SKM-1 treated with dmso at 0.1 percent for 144 hours (cell line): ENCODE measurements around the gene TRERF1.
"Not testable (repeated sequence)": the region's sequence is repeated elsewhere in the genome, so short reads cannot be mapped to it uniquely, and the experiment has no call there.

Source experiments
- DNase-seq: peaks from one replicate; lab custom pipeline; 2025; ENCODE audit not compliant: unreplicated experiment; lab: John Stamatoyannopoulos, UW

The TRERF1 gene

DNA sequence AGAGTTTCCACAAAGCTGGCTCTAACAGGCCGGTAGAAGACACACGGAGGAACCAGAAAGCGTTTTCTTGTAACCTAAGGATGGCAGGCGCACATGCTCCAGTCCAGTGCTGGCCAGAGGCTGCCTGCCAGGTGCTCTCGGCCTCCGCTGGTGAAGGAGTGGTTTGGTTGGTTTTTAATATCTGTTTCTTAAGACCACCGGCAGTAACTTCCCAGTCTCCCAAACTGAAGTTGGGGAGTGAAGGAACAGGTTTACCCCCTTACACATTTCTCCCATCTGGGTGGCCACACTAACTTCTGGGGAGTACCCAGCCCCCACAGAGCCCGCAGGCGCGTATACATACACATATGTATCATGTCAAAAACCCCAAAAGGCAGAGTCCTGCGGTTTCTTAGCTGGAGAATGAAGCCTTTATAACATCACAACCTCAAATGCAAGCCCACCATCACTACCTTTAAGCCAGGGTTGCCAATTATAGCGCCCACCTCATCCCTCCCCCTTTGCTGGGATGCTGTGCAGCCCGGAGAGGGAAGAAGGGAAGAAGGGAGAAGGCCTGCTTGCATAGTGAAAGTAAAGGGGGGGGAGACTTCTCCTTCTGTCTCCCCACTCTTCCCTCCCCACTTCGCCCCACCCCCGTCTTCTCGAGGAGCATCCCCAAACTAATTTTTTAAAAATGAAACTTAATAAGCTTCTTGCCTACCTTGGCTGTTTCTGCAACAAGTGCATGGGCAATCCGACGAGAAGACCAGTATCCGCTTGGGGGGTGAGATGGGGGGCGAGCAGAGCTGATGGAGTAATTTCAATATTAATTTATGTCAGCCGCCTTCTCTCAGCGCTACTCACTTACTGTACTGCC is 1.0 kb downstream of the TRERF1 start:
- DNase-seq: peak; percentile 24

DNA sequence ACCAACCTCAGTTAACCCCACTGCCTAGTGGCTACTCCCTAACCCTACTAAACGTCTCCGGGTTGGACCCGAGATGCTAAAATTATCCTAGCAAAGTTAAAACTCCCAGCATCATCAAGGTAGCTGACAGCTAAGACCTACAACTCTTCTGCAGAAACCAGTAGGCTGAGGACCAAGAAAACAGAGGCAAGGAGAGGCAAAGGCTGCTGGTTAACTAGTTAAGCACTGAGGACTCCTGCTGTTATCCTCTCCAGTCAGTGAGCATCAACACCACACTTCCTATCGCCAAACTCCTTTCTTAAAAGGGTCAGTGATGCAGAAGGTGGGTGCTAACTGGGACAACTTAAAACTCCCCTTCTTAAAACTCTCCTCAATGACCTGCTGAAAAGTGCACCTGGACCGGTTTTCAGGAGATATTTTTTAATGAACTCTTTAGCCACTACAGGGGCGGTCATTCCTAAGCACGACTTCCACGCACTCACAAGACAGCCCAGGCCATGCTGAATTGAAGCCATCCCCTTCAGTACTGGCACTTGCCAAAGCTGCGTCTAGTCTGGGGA is 1.7 kb downstream of the TRERF1 start:
- no peak for DNase-seq

DNA sequence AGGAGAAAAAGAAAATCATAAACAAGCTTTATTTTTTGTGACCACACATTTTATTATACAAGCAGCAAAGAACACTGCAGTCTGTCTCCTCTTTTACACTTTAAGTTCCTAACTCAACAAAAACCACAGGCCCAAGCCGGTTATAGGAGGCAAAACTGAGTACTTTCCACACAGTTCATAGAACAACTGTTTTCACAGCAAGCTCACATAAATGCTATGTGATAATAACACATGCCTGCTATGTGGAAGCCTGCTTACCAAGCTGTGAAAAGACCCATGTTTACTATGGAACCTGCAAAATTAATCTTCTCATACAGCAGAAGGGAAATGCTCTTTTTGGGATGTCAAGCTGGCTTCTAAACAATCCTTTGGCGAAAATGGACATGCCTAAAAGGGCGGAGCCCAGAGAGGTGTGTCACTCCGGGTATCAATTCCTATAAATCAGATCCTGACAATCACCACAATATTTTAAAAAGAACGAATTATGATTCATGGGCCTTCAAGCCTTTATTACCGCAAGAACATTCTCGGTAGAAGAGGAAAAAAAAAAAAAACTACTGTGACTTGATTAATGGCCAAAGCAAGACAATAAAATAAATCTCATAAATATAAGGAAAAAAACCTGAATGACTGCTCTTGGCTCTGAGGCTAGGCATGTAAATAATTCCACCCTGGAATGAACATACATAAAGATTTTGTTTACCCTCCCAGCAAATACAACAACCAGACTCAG is 2.6 kb downstream of the TRERF1 start:
- DNase-seq: no peak

DNA sequence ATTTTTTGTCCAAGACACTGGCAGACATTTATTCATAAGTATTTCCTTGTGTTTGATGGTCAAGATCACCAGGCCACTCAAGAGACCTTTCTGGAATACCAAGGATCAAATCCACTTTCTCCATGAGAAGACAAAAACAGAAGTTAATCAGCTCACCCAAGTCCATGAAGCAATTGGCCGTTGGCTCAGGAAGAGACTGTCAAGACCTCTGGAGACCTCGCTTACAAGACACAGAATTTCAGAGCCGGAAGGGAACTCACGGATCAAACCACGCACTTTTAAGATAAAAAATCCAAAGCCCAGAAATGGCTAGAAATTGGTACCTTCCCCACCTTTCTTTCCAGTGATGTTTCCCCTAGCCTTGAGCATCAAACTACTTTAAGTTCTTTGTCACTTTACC is 3.3 kb downstream of the TRERF1 start:
- DNase-seq: no peak

DNA sequence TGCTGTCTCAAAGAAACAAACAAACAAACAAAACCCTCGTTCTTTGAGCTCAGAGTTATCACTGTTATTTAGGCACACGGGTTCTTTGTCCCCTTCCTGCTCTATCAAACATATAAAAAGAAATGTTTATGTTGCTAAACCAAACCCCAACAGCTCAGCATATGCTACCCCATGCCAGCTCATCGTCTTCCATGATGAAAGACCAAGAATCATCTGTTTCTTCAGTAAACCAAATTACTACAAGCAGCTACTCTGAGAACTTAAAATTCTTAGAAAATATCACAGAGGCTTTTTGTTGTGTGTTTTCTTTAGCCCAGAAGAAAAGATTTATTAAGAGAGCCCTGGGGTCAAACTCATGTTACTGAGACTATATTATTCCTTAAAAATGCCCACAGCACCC is 4.7 kb downstream of the TRERF1 start:
- DNase-seq: no peak

DNA sequence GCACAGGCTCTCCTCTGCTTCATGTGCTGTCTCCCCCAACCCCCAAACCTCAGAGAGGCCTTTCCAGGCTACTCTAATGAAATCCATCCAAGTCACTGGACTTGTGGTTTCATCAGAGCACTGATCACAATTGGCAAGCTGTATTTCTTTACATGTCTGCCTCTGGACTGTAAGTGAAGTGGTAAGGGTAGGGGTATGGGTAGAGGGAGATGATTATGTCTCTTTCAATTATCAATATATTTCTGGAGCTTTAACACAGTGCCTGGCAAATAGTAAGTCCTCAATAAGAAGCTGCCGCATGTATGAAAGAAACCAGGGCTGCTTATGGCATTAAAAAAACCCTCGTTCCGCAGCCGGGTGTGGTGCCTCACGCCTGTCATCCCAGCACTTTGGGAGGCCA is 5.4 kb downstream of the TRERF1 start:
- no peak for DNase-seq

DNA sequence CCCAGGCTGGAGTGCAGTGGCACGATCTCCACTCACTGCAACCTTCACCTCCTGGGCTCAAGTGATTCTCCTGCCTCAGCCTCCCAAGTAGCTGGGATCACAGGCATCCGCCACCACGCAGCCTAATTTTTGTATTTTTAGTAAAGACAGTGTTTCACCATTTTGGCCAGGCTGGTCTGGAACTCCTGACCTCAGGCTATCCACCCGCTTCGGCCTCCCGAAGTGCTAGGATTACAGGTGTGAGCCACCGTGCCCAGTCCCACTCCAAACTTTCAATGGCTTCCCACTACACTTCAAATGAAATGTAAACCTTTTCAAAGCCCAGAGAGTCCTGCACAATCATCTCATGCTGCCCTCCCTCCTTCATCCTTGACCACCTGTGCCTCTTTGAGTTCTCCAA is 5.8 kb downstream of the TRERF1 start:
- not testable (repeated sequence) for DNase-seq

DNA sequence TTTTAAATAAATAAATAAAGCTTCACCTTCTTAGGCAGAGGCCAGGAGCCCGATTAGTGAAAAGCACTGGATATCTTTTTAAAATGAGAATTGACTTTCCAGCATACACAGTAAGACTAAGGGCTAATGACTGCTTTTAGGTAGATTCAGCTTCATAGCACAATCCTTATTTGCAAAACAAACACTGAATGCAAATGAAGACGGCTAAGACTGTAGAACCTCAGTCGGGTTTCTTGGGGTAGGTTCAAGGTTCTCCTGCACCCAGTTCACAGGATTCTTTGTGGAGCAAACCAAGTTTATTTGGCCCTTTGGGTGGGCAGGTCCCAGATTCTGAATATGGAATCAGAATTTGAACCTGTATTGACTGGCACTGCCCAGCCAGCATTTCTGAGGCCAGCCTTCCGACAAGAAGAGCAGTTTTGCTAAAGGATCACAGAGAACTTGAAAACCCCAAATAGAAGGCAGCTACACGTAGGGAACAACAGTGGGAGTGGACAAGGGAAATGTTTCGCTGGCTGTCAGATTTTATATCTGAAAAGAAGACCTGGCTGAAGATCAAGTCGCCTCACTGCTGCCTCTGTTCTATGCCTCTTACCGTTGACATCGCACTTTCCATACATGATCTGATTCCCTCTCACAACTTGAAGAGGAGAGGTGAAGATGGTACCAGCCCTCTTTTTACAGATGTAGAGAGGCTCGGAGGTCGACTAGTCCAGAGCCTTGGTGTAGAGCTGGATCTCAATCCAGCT is 8.2 kb downstream of the TRERF1 start:
- DNase-seq: no peak

DNA sequence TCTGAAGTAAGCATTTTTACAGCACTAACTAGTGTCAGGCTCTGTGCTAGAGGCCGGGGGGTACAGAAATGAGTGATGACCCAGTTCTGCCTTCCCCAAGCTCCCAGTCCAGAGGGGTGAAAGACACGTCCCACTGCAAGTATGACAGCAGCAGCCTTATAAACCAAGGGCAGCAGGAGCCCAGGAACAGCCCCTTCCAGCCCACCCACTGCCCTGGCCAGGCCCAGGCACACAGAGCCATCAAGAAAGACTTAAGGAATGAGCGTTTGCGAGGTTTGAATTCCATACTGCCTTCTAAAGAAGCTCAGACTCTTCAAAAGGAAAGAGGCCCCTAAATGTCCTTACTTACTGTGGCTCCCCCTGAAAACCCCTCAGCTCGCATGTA is 10.0 kb downstream of the TRERF1 start:
- no peak for DNase-seq

DNA sequence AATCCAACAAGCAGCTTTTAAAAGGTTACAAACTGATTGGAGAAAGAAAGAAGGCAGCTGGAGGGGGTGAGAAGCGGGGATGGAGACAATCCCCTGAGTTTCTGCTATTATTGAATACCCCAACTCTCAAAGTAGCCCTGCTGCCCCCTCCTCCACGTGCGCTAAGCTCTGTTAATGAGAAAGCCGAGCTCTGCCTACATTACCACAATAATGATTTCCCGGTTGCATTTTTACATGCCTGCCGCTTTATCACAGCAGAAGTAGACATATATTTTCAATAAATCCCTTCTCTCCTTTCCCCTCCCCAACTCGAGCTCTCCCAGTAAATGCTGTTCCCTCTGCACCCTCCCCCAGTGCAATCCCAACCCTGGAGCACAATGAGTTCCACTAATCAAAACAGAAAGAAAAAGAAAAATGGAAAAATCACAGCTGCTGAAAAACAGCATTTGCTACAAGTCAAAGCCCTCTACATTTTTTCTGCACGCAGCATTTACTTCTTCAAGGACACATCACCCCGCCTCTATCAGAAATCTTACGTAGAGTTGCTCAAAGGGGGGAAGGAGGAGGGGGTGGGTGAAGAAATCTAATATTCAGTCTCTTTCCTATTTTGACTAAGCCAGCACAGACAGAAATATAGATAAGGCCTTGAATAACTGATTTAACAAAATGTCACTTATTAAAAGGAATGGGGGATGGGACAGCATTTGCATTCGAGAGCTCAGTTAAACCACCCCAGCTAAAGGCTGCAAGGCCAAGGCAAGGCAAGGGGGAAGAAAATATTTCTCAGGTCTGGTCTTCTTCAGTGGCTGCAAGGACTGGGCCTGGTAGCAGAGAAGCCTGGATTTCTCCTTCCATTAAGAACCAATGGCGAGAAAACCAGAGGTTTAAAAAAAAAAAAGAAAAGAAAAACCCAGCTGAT is 10.7 kb downstream of the TRERF1 start:
- no peak for DNase-seq

DNA sequence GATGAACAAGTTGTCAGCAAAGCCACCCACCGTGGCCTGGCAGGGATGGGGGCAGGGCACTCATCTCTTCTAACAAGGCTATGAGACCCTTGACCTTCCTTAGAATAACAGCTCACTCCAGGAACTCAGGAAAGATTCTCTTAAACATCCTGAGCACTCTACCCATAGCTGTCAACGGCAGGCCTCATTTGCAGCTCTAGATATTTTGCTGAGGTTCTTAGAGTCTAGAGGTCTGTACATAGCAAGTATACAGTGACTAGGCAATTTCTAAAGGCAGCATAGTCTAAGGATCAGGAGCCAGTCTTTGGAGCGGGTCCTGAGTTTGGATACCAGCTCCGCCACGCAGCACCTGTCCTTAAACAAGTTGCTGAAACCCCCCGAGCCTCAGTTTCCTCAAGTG is 11.7 kb downstream of the TRERF1 start:
- DNase-seq: no peak

DNA sequence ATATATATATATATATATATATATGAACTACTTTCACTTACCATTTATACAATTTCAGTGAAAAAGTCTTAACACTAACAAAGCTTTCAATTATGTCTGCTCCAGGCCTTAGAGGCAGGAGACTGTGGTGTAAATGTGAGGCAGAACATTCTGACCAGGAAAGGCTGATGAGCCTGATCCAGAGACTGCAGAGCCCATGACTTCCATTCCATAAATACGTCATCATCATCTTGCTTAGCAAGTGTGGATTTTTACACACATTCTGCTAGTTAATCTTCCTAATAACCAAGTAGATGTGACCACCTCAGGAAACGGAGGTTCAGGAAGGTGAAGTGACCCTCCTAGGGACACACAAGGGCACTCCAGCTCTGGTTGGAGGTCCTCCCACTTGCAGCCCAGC is 14.9 kb downstream of the TRERF1 start:
- no peak for DNase-seq

DNA sequence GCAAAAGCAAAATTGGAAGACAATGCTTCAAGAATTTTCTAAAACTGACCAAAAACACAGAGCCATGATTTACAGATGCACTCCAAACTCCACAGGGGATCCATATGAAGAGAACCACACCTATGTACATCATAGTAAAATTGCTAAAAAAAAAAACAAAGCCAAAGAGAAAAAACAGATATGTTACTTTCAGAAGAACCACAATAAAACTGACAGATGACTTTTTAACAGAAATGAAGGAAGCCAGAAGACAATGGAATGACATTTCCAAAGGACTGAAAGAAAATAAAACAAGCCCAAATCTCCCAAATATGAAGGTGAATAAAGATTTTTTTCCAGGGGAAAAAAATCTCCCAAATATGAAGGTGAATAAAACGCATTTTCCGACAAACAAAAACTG is 17.5 kb downstream of the TRERF1 start:
- no peak for DNase-seq

DNA sequence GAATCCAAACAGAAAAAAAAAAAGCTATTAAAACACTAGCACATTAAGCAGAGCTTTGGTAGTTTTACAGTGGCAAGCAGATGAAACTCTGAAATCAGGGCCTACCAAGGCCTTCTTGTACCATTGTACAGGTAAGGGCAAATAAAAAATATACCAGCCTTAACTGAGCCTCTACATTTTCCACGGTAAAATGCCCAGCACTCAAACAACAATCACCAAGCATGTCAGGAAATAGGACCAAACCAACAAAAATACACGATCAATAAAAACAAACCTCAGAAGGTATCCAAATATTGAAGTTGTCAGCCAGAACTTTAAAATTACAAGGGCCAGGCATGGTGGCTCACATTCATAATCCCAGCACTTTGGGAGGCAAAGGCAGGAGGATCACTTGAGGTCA is 18.3 kb downstream of the TRERF1 start:
- DNase-seq: no peak

DNA sequence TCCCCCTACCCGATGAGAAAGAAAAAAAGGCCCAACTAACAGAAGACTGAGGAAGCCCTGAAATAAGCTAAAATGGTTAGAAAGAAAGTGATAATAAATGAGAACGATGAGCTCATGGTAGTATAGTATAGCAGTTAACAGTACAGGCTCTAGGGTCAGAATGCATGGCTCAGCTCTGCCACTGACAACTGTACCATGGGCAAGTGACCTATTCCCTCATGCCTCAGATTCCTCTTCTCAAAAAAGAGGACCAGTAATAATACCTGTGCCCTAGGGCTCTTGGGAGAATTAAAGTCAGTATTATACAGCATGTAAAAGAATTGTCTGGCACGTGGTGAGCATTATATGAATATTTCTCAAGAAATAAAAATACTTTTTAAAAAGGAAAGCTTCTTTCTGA is 19.8 kb downstream of the TRERF1 start:
- DNase-seq: no peak

DNA sequence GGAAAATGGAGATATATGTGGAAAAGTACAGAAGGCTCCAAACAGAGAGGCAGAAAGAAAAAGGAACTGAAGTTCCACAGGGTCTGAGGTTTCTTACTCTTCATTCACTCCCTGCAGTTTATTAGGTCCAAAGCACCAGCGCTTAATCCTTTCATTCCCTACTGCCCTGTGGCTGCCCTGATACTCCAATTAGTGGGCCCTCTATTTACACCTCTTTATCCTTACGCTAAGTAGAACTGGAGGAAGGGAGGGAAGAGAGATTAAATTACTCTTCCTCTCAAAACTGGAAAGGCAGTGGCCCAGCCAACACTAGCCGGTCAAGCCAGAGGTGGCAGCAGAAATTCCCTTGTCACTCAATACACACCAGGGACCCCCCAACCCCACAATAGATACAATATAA is 20.4 kb downstream of the TRERF1 start:
- DNase-seq: no peak

DNA sequence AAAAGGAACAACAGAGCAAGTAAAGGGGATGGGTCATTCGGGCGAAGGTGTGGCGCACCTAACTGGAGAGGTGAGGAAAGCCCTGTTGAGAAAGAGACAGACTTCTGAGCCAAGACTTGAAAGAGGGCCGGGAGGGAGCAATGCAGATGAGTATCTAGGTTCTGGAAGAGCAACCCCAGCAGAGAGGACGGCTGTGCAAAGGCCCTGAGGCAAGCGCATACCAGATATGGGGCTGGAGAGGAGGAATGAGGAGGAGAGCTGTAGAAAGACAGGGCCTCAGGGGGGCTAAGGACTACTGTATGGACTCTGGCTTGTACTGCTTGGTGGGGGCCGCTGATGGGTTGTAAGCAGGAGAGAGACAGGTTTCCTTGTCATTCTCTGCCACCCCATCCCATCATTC is 21.9 kb downstream of the TRERF1 start:
- no peak for DNase-seq

DNA sequence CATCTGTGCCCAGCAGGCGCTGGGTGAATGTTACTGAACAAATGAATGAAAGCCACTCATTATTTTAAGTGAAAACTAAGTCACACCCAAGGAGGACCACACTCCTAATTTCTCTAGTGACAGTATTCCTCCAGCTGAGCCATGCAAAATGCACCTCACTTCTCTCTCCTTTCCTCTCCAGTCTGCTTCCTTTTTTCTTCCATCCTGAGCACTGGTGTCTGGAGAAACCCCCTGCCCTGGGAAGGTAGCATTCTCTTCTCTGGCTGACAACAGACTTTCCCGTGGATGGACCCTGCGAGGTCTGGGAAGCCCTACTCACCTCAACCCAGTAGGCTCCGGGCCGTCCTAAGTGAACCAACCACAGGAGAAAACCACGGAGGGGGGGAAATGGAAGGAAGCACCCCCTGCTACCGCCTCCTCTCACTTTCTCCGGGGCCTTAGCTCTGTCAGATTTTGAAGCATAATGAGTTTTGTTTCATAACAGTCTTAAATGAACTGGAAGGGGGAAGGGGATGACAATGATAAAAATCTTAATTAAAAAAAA is 22.6 kb downstream of the TRERF1 start:
- DNase-seq: no peak

DNA sequence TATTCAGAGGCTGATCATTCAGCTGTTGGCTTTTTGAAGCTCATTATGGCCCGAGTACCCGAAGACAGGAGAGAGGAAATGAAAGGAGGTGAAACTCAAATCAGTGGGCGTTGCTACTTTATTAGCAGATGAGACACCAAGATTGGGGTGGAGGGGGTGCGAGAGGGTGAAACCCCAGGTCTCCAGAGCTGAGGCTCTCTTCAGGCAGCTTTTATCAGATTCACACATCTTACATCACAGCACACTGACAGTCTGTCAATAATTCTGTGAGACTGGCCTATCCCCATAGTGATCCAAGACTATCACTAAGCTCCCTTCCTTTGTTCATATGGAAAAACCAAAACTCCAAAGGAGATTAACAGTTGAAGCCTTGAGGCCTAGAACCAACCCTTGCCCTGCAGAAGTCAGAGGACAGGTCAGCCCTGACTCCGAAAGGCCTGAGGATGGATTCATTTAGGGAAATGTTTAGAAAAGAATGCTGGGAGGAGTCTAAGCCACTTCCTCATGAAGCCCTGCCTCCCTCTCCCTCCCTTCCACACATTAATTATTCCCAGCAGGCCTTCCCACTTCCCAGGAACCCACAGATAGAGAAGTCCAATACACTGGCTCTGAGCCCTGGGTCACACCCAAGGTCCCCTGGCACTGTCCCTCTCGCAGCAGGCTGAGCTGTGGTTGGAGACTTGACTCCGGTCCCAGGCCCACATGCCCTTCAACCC is 23.2 kb downstream of the TRERF1 start:
- DNase-seq: no peak

DNA sequence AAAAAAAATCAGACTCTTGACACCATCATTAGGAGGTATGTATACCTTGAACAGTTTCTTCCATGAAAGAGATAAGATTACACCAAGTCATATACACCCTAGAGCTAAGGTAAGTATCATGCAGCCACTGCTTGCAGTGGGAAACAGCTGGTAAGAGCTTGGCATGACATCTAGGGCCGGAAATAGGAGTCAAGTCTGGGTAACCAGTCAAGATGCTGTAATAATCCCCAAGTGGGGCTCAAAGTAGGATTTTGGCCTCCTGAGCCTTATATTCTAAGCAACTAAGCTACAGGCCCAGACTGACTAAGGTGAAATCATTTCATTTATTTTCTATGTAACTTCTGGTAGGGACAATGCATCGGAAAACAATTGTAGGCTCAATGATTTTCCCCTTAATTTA is 23.9 kb downstream of the TRERF1 start:
- no peak for DNase-seq
